ENCODE data around the gene ANKRD13D. TPM values are rescaled to one million over a fixed set of nuclear protein-coding genes. Genes with fewer than 3 reads are reported as not detected.

ANKRD13D gene
- total RNA-seq, 2 donors from 2014 or later = 40.7 to 42.8 TPM

DNA sequence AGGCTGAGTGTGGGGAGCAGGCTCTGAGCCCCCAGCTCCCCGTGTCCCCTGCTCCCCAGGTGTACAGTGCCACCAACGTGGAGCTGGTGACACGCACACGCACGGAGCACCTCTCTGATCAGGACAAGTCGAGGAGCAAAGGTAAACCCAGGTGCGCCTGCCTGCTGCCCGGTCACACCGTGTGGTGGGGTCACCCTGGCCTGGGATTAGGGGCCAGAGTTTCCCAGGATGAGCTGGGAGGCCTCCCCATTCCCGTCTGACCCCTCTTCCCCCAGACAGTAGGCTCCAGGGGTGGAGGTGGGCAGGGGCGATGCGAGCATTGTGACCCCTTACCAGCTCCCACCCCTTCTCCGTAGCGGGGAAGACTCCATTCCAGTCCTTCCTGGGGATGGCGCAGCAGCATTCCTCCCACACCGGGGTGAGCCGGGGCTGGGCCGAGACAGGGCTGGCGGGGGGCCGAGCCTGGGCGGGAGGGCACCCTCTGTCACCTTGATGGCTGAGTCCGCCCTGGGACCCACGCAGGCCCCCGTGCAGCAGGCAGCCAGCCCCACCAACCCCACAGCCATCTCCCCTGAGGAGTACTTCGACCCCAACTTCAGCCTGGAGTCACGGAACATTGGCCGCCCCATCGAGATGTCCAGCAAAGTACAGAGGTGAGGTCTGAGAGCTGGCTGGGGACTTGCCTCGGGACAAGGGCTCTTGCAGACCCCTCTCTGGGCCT is 10.5 kb downstream of the ANKRD13D start:
- peak; percentile 69 for DNase-seq (ENCODE audit: low spot score)
- intact Hi-C loops (cut with DNase I) = no loop called here

DNA sequence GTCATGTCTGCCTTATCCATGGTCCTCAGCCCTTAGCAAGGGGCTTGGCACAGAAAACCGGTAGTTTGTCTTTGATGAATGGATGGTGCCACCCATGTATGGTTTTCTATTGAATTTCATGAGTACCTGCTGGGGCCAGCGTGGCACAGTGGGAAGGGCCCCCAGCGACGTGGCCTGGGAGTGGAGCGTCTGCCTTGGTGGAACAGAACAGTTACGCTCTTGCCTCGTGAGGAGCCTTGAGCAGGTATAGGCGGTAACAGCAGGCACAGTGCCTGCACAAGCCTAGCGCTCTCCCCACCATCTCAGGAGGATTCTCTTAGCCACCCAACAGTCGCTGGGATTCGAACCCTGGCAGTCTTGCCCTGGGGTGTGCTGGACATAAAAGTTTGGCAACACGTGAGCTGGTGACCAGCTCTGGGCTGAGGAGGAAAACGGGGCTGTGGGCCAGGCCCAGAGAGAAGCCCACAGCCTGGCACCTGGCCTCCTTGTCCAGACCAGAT is 11.2 kb downstream of the ANKRD13D start:
- intact Hi-C loops (cut with DNase I) = no loop called here
- DNase-seq (ENCODE audit: low spot score) = peak; percentile 67

DNA sequence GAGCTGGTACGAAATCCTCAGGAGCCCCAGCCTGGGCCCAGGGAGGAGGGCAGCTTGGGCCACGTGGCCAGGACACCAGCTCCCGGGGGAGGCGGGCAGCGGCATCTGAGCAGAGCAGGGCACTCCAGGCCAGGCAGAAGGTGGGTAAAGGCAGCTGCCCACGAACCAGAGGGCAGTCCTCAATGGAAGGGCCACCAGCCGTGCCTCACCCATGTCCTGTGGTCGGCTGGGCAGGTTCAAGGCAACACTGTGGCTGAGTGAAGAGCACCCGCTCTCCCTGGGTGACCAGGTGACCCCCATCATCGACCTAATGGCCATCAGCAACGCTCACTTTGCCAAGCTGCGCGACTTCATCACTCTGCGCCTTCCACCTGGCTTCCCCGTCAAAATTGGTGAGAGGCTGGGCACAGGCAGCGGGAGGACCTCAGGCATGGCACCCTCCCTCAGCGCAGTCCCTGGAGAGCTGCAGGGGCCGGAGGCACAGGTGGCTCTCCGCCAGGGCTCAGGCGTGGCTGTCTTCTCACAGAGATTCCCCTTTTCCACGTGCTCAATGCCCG is 11.7 kb downstream of the ANKRD13D start:
- DNase-seq (ENCODE audit: low spot score) = peak; percentile 77
- intact Hi-C loops (cut with DNase I) = no loop called here

DNA sequence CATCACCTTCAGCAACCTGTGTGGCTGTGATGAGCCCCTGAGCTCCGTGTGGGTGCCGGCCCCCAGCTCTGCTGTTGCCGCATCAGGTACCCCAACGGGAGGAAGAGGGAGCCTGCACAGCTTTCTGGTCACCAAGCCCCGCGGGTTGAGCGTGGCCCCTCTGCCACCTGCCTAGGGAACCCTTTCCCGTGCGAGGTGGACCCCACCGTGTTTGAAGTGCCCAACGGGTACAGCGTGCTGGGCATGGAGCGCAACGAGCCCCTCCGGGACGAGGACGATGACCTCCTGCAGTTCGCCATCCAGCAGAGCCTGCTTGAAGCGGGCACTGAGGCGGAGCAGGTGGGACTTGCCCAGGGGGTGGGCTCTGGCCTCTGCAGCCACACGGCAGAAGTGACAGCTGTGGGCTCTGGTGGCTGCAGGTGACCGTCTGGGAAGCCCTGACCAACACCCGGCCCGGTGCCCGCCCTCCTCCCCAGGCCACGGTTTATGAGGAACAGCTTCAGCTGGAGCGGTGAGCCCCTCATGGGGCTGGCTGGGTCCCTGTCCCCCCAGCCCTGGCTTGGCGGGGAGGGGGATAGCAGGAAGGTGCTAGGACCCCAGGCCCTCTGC is 12.3 kb downstream of the ANKRD13D start:
- peak; percentile 77 for DNase-seq (ENCODE audit: low spot score)
- intact Hi-C loops (cut with DNase I) = no loop called here

DNA sequence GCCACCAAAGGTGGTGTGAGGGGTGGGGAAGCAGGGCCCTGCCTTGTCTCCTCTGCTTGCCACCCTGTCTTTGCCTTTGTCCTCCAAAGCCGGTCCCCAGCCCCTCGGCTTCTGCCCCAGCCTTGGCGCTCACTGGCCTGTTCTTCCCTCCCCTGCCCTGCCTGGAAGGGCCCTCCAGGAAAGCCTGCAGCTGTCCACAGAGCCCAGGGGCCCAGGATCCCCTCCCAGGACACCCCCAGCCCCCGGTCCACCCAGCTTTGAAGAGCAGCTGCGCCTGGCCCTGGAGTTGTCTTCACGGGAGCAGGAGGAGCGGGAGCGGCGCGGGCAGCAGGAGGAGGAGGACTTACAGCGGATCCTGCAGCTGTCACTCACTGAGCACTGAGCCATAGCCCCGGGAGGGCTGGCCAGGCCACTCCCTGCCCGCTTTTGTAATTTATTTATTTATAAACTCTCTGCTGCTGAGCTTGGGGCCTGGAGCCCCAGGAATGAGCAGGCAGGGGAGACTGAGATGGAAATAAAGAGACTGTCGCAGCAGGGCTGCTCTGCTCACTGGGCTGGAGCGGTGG is 12.9 kb downstream of the ANKRD13D start:
- DNase-seq (ENCODE audit: low spot score) = peak; percentile 85
- intact Hi-C loops (cut with DNase I) = no loop called here

DNA sequence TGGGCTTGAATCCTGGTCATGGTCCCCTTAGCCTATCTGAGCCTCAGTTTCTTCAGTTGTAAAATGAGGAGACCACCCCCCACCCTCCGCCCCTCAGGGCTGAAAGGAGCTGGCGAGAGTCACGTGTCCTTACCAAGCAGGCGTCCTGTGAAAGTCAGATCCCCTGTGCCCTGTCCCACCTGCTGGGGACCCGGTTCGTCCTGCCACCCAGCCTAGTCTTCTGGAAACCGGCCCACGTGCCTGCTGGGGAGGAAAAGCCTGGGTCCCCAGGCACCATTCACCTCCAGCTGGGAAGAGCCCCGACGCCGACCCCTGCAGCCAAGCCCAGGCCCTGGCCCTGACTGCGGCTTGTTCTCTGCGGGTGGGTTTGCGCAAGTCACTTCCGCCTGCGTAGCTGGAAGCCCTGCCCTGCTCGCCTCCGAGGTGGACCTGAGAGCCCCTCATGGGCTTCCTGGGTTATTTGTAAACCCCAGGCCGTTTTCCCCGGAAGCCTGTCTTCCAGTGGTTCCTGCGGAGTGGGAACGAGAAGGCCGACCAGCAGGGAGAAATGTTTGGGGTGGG is 13.5 kb downstream of the ANKRD13D start:
- intact Hi-C loops (cut with DNase I) = no loop called here
- DNase-seq (ENCODE audit: low spot score) = peak; percentile 87

DNA sequence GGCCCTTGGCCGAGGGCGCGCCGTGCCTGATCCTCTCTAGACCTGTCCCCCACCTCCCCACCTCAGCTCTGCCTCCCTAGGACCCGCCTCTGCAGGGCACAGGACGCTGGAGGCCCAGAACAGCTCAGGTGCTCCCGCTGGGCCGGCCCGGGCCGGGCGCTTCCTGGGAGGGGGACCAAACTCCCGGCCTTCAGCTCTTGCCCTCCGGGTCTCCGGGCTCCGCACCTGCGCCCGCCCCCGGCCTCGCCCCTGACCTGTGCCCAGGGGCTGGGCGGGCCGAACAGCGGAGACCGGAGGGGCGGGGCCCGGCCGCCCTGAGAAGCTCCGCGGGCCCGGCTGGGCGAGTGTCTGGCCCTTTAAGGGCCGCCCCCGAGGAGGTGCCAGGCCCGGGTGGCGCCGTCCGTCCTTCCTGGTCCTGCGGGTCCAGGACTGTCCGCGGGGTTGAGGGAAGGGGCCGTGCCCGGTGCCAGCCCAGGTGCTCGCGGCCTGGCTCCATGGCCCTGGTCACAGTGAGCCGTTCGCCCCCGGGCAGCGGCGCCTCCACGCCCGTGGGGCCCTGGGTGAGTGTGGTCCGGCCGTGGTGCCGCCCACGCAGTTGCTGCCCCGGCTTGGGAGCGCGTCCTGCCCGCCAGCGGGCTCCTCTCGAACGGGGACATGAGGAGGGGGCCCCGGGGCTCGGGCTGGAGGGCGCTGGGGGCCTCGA is 14.2 kb downstream of the ANKRD13D start, which contains the start of gene SSH3:
SSH3 (plus strand) TSS at position 399 of the 703 bp plus-strand sequence; CDS start at position 495, 96 bp downstream.
- intact Hi-C loops (cut with DNase I) = no loop called here

DNA sequence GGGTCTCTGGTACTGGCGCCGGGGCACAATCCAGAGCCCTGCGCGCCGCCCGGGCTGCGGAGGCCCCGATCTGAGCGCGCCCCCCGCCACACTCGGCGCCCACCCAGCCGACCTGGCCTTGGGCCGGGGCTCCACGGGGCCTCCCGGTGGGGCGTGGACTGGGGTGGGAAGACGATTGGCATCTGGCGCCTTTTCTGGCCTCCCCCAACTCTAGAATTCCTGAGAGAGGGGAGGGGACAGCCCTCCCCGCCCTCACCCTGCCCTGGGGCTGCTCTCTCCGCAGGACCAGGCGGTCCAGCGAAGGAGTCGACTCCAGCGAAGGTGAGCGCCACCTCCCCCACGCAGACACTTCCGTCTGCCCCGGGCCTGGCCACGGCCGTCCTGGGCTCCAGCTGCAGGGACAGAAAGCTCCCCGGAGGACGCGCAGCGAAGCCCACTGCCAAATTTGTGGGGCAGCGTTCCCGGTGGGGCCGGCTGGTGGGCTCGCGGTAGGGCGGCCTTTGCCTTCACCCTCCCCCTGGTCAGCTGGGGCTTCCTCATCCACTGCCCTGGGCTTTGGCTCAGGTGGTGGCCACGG is 14.8 kb downstream of the ANKRD13D start:
- intact Hi-C loops (cut with DNase I) = no loop called here
- peak; percentile 81 for DNase-seq (ENCODE audit: low spot score)

More for the DNA sequence above, 14.2 kb downstream of the ANKRD13D start, which contains the start of gene SSH3:
- peak; percentile 91 for DNase-seq (ENCODE audit: low spot score)

DNA sequence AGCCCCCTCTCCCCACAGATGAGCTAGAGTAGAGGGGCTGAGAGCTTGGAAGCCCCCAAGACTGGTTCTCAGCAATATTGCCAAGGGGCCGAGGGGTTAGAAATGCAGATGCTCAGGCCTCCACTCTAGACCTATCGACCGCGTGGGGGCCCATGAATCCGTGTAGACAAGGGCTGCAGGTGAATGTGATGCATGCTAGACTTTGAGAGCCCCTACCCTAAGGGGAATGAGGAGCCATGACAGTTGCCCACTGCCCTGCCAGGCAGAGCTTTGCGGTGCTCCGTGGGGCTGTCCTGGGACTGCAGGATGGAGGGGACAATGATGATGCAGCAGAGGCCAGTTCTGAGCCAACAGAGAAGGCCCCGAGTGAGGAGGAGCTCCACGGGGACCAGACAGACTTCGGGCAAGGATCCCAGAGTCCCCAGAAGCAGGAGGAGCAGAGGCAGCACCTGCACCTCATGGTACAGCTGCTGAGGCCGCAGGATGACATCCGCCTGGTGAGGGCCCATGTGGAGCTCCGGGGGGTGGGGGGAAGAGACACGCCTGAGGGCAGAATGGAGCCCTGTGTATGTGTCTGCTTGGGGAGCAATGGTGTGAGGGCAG is 15.5 kb downstream of the ANKRD13D start:
- intact Hi-C loops (cut with DNase I) = no loop called here
- DNase-seq (ENCODE audit: low spot score) = peak; percentile 71

DNA sequence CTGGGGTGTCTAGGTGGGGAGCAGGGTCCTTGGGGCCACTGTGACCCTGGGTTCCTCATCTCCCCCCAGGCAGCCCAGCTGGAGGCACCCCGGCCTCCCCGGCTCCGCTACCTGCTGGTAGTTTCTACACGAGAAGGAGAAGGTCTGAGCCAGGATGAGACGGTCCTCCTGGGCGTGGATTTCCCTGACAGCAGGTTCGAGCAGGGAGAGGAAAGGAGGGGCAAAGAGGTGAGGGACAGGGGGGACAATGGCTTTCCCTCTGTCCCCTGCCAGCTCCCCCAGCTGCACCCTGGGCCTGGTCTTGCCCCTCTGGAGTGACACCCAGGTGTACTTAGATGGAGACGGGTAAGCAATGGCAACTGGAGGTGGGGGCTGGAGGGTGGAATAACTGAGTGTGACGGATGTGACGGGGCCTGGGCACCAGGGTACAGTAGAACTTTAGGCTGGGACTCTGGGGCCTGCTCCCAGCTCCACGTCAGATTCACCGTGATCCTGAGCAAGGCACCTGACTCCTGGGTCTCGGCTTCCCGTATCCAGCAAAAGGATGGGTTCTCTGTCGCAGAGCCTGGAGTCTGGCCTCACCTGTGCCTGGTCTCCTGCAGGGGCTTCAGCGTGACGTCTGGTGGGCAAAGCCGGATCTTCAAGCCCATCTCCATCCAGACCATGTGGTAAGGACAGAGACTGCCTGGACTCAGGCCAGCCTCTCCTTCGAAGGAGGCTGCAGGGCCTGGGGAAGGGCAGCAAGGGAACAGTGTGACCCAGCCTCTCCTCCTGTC is 17.9 kb downstream of the ANKRD13D start:
- intact Hi-C loops (cut with DNase I) = no loop called here
- peak; percentile 52 for DNase-seq (ENCODE audit: low spot score)

DNA sequence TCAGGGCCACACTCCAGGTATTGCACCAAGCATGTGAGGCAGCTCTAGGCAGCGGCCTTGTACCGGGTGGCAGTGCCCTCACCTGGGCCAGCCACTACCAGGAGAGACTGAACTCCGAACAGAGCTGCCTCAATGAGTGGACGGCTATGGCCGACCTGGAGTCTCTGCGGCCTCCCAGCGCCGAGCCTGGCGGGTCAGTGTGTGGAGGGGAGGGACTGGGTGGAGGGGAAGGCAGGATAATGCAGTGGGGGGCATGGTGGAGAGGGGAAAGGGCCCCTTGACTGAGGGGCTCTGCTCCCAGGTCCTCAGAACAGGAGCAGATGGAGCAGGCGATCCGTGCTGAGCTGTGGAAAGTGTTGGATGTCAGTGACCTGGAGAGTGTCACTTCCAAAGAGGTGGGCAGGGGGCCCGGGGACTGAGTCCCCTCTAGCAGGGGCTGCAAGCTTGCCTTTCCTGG is 18.5 kb downstream of the ANKRD13D start:
- peak; percentile 71 for DNase-seq (ENCODE audit: low spot score)
- intact Hi-C loops (cut with DNase I) = no loop called here

DNA sequence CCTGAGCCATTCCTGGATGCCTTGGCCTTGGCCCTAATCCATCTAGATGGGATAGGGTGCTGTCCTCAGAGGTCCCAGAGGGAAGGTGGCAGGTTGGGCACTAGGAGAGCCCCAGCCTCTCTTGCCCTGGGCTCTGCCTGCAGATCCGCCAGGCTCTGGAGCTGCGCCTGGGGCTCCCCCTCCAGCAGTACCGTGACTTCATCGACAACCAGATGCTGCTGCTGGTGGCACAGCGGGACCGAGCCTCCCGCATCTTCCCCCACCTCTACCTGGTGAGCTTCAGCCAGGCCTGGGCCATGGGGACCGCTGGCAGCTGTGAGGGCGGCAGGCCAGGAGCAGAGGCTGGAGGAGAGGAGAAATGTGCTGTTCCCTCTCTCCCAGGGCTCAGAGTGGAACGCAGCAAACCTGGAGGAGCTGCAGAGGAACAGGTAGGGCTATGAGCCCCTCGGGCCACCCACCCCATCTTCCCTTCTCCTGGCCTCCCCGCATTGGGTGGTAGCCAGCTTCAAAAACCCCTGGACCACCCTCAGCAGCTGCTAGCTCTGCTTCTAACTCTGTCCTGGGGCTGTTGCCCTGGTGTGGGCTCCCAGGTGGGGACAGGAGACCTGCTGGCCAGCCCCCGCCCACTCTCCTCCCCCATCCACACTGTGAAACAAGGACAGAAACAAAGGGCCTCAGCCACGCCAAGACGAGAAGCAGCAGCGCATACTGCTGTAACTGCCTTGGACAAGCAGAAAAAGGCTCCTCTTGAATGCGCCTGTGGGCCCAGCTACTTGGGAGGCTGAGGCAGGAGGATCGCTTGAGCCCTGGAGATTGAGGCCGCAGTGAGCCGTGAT is 19.1 kb downstream of the ANKRD13D start:
- peak; percentile 76 for DNase-seq (ENCODE audit: low spot score)
- intact Hi-C loops (cut with DNase I) = no loop called here

DNA sequence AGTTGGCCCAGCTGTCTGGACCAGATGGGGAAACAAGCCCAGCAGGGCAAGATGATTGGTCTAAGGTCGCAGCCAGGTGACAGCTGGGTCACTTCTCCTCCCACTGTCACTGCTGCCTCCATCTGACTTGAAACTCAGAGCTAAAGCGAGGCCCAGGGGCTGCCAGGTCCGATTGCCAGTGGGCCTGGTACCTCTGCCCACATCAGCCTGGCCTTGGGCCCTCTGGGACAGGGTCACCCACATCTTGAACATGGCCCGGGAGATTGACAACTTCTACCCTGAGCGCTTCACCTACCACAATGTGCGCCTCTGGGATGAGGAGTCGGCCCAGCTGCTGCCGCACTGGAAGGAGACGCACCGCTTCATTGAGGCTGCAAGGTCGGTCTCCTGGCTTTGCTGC is 20.1 kb downstream of the ANKRD13D start:
- DNase-seq (ENCODE audit: low spot score) = peak; percentile 66
- intact Hi-C loops (cut with DNase I) = no loop called here

DNA sequence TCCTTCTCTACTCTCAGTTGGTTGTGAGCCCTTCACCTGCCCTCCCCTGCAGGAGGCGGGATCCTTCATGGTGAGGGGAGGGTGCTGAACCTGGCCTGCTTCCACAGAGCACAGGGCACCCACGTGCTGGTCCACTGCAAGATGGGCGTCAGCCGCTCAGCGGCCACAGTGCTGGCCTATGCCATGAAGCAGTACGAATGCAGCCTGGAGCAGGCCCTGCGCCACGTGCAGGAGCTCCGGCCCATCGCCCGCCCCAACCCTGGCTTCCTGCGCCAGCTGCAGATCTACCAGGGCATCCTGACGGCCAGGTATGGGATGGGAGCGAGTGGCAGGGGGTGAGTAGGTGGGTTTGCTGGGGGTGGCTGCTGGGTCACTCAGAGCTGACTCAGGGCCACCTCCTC is 20.6 kb downstream of the ANKRD13D start:
- intact Hi-C loops (cut with DNase I) = no loop called here
- DNase-seq (ENCODE audit: low spot score) = peak; percentile 73

DNA sequence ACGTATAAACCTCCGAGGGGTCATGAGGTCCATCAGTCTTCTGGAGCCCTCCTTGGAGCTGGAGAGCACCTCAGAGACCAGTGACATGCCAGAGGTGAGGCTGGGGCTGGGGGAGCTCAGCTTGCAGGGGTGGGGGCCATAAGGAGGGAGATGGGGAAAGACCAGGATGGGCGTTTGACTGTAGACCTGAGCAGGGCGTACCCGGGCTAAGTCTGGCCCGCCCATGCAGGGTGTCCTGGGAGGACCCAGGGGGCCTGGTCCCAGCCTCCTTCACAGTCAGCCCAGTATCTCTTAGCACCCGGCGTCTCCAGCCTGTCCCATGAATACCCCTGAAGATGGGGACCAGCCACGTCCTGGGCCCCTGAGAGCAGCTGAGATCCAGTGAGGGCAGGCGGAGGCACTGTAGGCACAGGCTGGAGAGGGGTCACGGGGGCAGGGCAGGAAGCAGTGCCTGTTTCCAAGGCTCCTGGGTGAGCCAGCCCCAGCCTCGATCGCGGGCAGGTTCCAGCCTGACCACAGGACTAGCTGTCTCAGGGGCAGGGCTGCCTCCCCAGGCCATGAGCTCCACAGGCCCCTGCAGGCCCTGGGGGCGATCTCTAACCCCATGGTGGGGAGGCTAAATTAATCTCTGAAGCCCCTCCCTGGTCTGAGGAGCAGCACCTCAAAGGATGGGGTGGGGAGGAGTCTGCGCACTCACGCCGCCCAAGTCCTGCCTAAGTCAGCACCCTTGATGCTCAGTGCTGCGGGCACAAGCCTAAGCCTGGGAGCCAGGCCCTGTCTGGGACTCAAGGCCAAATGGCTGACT is 21.3 kb downstream of the ANKRD13D start:
- peak; percentile 74 for DNase-seq (ENCODE audit: low spot score)
- intact Hi-C loops (cut with DNase I) = no loop called here

DNA sequence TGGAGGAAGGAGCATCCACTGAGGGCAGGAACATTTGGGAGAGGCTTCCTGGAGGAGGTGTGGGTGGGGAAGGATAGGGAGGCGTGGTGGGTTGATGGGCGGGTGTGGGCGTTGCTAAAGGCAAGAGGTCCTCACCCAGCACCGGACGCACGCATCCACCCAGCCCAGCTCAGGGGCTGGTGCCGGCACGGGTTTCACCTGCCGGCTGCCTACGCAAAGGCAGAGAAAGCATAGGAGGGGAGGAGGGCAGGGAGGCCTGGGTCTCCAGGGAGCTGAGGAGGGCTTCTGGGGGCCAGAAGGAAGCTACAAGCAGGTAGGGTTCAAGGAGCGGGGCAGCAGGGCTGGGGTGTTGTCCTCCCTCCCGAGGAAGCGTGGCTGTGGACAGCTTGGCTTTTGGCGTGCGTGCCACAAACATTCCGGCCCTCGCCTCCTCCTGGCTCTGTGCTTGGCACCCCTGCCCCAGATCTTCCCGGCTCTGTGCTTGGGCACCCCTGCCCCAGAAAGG is 22.0 kb downstream of the ANKRD13D start:
- peak; percentile 76 for DNase-seq (ENCODE audit: low spot score)
- intact Hi-C loops (cut with DNase I) = no loop called here
